ENCODE measurements around the gene RABGAP1L.
A peak's percentile ranks its signal among the peaks of the same experiment; 100 is the strongest.

Gene RABGAP1L

GRCh38 chr1:174215766-174216165, 56.4 kb downstream of the RABGAP1L start:
- no peak for DNase-seq (ENCODE audit: extremely low read depth, low read depth)
- TF ChIP-seq CTCF (IDR thresholded peaks at IDR 0.05; ENCODE audit: low read depth, low read length, missing control alignments): no peak
- no peak overlapping the region for H3K4me3 ChIP-seq (replicated peaks; ENCODE audit: low read depth, low read length)

- H3K4me3 ChIP-seq (replicated peaks; ENCODE audit: low read depth, low read length): no peak overlapping the region
- no peak for TF ChIP-seq CTCF (IDR thresholded peaks at IDR 0.05; ENCODE audit: low read depth, low read length, missing control alignments)
- no peak for DNase-seq (ENCODE audit: extremely low read depth, low read depth)
Measured at GRCh38 chr1:174217248-174217647, 57.9 kb downstream of the RABGAP1L start.

- DNase-seq (ENCODE audit: extremely low read depth, low read depth): peak; percentile 20
- peak; percentile 47 for TF ChIP-seq CTCF (IDR thresholded peaks at IDR 0.05; ENCODE audit: low read depth, low read length, missing control alignments)
- no peak overlapping the region for H3K4me3 ChIP-seq (replicated peaks; ENCODE audit: low read depth, low read length)
Measured at GRCh38 chr1:174217787-174218574, 58.7 kb downstream of the RABGAP1L start.

GRCh38 chr1:174218983-174219382, 59.7 kb downstream of the RABGAP1L start:
- no peak for TF ChIP-seq CTCF (IDR thresholded peaks at IDR 0.05; ENCODE audit: low read depth, low read length, missing control alignments)
- H3K4me3 ChIP-seq (replicated peaks; ENCODE audit: low read depth, low read length): no peak overlapping the region
- DNase-seq (ENCODE audit: extremely low read depth, low read depth): no peak

- no peak for DNase-seq (ENCODE audit: extremely low read depth, low read depth)
- H3K4me3 ChIP-seq (replicated peaks; ENCODE audit: low read depth, low read length): no peak overlapping the region
- TF ChIP-seq CTCF (IDR thresholded peaks at IDR 0.05; ENCODE audit: low read depth, low read length, missing control alignments): no peak
Measured at GRCh38 chr1:174219606-174220370, 60.5 kb downstream of the RABGAP1L start.

GRCh38 chr1:174221681-174222080, 62.4 kb downstream of the RABGAP1L start:
- H3K4me3 ChIP-seq (replicated peaks; ENCODE audit: low read depth, low read length): no peak overlapping the region
- no peak for TF ChIP-seq CTCF (IDR thresholded peaks at IDR 0.05; ENCODE audit: low read depth, low read length, missing control alignments)
- no peak for DNase-seq (ENCODE audit: extremely low read depth, low read depth)

Data from HFF-Myc (cell line).